NCI-H524 treated with DMSO at 0.1 percent for 48 hours (cell line): ENCODE measurements around the gene IDI2.
A peak's percentile ranks its signal among the peaks of the same experiment; 100 is the strongest.

Experiments
- DNase-seq: peaks from one replicate; lab custom pipeline; 2025; lab: John Stamatoyannopoulos, UW

The IDI2 gene

DNA sequence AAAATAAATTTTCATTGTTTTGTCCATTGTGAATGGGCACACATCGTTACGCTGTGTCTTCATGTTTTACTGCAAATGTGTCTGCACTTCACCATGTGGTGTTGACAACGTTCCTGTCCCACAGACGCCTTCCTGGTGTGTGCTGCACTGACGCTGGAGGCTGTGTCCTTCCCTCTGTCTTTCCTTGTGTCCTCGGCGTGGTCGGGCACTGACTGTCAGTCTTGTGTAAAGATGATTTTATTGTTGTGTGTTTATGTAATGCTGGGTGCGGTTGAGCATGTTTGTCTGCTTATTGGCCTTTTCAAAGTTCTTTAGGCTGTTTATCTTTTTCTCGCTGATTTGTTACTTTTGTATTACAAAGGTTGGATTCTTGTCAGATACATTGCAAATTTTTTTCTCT lies 18.1 kb downstream of the IDI2 start:
- no peak for DNase-seq

DNA sequence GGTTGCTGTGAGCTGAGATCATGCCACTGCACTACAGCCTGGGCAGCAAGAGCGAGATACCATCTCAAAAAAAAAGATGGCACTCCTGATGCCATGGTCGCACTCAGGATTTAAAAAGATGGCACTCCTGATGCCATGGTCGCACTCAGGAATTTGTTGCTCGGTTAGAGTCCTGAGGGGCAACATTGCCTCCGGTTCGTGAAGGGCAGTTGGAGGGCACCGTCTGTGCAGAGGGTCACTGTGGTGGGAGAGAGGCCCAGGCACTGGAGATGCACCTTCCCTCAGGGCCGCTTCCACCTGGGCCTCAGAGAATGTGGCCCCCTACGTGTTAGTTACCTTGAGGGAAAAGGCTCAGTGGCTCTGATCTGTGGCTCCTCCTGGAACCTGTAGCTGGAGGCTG lies 19.1 kb downstream of the IDI2 start:
- DNase-seq = no peak

DNA sequence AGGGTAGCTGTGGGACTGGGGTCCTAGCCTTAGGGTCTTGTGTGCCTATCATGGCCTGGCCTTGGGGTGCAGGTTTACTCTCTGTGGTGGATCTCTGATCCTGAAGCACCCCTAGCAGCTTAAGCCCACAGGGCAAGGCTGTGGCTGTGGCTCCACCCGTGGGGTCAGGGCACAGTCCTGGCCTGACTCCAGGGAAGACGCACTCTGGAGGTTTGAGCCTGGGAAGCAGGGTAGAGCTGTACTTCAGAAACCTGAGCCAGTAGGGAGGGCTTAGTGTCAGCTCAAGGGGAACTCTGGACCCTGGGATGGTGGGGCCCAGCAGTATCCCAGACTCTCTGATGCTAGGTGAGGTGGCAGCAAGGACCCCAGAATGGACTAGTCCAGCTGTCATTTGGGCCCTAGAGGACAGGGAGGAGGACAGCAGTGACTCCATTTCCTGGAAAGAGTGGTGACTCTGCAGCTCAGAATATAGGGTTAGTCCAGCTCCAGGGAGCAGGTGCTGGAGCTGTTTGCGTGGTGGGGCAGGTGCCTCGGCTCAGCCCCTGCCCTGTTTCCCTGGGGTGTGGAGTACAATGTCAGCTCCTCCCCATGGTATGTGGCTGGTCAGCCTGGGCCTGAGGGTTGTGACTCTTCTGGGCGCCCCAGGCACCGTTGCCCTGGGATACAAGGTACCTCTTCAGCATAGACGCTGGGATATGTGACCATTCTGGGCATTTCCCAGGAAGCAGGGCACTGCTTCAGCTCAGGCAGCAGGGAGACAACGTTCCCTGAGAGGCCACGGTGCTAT lies 21.6 kb downstream of the IDI2 start:
- no peak for DNase-seq

DNA sequence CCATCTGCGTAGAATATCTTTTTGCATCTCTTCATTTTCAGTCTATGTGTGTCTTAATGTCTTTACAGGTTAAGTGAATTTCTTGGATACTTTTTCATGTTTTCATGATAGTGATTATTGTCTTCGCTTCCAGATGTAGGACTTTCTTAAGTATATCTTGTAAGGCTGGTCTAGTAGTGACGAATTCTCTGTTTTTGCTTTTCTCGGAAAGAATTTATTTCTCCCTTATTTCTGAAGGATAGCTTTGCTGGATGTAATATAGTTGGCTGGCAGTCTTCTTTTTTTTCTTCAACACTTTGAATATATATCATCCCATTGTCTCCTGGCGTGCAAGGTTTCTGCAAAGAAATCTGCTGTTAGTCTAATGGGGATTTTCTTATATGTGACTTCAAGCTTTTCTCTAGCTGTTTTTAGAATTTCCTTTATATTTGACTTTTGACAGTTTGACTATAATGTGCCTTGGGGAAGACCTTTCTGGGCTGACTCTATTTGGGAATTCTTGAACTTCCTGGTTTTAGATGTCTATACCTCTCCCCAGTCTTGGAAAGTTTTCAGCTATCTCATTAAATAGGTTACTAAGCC lies 23.1 kb downstream of the IDI2 start:
- no peak for DNase-seq

DNA sequence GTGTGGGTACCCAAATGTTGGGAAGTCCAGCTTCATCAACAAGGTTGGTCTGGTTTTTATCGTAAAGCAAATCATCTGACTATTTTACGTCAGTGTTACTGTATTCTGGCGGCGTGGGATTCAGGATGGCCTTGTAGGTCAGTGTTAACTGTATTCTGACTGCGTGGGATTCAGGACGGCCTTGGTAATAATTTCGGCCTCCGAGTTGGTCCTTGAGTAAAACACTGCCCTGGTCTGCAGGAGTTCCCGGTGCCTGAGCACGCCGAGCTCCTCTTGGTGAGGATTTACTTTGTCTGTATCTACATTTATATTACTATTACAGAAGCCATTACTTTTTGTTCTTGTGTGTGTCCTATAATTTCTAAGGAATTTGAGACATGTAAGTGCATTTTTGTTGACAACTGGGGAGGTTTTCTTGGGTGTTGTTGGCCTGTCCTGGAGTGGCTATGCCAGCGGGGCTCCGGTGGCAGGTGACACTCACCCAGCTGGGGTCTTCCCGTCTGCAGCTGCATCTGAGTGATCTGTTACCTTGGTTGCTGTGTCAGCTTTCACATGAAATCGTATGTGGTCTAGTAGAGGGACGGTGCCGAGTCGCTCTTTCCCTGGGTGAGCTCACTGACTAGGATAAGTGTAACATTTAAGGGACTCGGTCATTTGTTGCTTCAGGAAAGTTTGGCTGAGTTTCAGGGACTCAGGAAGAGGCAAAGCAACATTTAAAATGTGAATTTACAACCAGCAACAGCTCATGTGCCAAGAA lies 28.2 kb downstream of the IDI2 start:
- DNase-seq = no peak

DNA sequence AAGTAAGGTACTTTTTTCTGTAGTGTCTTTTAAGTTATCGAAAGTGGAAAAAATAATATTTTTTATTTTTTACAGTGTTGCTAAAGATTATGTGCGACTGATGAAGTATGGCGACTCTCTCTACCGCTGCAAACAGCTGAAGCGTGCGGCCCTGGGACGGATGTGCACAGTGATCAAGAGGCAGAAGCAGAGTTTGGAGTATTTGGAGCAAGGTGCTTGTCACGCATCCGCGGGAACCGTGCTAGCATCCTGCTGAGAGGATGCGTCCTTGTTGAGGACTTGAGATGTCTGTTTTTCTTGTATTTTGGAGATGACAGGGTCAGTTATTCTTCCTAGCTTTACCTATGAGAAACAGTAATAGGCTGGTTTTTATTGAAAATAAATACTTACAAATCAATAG lies 29.6 kb downstream of the IDI2 start:
- DNase-seq = no peak

DNA sequence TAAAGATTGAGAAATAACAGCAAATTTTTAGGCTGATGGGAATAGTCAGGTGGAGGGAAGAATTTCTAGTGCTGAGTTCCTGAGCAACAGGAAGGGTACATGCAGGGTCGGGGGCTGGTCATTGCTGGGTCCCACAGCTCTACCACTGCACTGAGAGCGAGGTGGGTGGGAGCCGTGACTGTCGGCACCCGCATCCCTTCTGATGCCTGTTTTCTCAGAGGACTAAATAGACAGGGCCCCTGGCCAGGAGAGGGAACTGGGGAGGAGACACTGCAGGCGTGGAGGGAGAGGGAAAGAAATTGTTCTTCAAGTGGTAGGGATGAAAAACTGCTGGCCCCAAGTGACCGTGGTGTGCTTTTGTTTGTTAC lies 30.1 kb downstream of the IDI2 start:
- no peak for DNase-seq

DNA sequence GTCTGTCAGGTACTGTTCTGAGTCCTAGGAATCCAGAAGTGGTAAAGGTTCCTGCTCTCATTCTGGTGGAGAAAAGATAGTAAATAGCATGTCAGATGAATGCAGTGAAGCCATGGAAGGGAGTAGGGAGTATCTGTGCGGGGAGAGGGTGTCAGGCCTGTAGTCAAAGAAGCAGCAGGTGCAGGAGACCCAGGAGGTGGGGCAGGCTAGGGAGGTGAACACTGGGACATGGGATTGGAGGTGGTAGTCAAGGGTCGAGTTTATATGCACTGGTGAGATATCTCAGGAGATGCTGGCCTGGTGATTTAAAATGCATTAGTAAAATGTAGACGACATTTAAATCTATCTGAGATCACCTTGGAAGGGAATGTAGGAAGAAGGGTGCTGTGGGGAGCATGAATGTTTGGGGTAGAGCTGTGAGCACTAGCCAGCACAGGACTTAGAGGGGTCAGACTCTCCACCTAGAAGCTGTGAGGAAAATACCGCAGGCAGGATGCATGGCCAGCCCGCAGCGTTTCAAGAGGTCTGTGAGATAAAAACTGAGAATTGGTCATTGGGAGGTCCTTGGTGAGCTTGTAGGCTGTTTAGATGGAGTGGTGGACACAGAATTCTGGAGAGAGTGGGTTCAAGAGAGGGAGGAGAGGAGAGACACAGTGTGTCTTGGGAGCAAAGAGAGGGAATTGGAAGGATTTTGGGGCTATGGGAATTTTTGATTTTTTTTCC lies 30.7 kb downstream of the IDI2 start:
- no peak for DNase-seq

DNA sequence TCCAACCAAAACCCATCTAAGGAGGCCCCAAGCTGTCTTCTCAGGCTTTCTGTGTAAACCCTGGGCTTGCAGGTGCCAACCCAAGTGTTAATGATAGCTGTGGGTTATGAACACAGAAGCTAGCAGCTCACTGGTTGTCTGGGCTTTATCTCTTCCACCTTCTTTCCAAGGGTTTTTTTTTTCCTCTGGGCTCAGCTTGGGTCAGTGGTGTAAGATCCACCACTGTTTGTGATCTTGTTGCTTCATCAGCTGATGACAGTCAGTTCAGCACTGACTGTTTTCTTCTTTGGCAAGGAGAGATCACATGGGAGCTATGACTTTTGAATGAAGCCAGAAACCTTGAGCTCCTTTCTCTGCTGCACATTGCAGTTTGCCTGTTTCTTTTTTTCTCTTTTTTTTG lies 32.8 kb downstream of the IDI2 start:
- no peak for DNase-seq

DNA sequence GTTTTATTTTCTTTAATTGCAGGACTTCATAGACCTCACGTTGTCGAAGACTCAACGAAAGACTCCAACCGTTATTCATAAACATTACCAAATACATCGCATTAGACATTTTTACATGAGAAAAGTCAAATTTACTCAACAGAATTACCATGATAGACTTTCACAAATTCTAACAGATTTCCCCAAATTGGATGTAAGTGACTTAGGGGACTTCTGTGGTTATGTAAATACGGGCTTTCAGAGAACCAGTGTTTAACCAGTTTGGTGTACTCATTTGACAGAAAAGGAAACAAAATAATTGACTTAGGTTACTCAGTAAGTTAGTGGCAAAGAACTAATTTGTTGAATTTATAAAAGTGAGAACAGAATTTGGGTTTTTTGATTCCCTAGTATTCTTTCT lies 33.2 kb downstream of the IDI2 start:
- DNase-seq = no peak

DNA sequence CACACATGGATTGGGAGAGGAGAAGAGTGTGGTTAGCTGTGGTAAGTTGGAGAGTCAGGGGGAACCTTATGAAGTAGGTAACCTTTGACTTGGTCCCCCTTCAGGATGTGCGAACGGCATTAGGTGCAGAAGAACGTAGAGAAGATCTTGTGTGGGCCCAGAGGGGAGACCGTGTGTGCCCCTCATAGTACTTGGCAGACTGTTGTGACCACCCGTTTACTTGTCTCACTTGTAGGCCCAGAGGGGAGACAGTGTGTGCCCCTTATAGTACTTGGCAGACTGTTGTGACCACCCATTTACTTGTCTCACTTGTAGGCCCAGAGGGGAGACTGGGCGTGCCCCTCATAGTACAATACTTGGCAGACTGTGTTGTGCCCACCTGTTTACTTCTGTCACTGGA lies 34.9 kb downstream of the IDI2 start:
- DNase-seq = no peak

DNA sequence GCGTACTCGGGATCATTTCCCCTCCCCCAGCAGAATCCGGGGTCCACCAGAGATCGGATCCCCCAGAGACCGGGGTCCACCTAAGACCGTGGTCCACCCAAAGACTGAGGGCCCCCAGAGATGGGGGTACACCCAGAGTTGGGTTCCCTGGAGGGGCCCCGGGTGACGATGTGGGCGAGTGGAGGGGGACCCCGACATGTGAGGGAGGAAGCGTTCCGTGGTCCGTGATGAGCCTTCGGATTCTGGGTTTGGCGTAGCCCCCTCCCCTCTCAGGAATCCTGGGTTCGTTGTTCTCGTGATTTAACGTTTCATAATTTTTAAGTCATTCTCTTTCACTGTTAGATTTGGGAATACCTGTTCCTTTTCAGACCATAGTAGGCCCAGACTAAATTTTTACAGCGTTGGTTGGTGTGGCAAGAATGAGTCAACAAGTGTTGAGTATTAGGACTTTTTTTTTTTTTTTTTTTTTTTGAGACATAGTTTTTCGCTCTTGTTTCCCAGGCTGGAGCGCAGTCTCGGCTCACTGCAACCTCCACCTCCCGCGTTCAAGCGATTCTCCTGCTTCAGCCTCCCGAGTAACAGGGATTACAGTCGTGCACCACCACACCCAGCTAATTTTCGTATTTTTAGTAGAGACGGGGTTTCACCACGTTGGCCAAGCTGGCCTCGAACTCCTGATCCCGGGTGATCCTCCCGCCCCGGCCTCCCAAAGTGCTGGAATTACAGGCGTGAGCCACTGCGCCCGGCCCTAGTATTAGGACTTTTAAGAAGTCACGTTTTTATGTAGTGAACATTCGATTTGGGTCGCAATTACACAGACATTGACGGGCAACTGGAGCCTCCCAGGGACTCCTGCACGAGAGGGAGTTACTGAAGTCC lies 36.8 kb downstream of the IDI2 start:
- DNase-seq = no peak

DNA sequence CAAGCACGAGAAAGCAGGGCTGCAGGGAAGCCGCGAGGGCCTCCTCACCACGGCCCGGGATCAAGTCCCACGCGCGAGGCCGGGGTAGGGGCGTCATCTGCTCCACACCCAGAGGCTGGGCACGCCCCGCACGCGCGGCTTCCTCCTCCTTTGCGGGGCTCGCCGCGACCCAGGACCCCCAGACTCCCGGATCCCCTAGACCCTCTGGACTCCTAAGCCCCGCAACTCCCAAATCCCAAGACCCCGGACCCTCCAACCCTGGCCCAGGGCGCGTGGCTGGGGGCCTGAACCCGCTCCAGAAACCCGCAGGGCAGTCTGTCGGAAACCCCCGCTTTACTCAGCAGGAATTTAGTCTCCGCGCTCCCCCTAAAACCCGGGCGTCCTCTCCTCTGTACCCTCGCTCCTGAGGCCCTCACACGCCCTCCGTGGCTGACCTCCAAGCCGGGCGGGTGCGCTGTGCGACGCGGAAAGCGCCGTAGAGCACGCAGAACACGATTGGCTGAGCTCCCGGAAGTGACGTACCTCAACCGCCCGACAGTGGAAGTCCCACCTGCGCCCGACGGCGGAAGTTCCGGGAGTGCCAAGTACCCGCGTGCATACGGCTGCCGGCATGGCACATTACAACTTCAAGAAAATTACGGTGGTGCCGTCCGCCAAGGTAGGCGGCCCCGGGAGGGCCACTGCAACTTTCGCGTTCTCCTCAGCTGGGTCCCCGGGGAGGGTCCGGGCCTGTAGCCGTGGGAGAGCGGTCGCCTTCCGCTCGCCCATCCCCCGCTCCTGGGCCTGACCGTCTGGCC lies 37.6 kb downstream of the IDI2 start, which contains the start of gene GTPBP4:
Gene GTPBP4 (plus strand): TSS at position 565 of the 797 bp plus-strand sequence. CDS start 46 bp downstream, at position 611.
- peak; percentile 6 for DNase-seq

DNA sequence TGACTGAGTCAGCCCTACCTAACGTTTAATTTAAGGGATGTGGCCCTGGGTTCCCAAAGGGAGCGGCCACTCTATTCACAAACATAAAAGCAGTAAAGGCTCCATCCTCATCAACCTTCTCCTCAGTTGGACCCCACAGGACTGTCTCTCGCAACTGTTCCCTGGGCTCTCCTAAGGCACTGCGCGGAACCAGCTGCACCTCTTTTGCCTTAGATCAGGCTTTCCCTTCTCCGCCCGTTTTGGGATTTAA lies 38.1 kb downstream of the IDI2 start:
- no peak for DNase-seq

DNA sequence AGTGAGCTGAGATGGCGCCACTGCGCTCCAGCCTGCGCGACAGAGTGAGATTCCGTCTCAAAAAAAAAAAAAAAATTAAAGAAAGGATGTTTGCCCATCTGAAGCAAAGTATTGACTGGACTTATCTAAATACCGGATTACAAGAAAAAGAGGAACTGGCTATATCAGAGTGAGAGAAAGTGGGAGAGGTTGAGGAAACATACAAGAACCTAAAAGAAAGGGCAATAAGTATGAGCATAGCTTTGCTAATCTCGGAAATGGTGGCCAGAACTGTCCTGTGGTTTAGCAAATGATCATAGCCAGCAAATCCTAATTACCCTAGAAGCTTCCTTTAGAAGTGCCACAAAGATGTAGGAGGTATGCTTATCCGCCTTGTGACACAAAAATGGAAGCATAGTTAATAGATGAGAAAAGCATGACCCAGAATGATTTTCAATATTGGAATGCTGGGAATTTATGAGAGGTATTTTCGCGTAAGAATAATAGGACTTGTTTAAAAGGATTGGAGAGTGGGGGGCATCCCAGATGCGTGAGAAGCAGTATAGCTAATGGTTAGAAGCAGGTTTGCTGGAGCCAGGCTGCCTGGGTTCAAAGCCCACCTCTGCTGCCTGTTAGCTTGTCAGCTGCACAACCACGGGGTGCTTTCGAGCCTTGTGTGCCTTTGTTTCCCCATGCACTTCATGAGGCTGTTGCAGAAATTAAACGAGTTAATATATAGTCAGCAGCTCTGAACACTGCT lies 38.6 kb downstream of the IDI2 start:
- DNase-seq = no peak

DNA sequence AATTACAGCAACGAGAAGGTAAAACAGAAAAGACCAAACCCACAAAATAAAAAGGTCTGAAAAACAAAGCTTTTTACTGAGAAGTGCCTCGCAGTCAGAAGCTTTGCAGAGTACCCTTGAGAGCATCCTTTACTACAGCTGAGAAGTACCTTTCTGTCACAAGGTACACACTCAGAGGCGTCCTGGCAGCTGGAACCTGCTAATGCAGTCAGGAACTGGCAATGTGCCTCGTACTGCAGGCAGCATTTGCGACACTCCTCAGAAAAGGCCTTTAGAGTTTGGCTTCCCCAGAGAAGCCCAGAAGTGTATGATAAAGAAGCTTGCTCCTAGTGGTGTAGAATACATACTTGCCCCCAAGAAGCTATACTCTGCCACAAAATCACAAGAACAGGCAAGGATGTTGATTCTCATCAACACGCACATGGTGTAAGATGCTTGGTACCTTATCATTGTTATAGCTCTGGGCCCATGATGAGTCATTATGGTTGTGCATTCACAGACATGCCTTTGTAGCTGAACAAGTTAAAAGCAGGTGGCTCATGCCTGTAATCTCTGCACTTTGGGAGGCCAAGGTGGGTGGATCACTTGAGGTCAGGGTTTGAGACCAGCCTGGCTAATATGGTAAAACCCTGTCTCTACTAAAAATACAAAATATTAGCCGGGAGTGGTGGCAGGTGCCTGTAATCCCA lies 39.4 kb downstream of the IDI2 start:
- DNase-seq = no peak

DNA sequence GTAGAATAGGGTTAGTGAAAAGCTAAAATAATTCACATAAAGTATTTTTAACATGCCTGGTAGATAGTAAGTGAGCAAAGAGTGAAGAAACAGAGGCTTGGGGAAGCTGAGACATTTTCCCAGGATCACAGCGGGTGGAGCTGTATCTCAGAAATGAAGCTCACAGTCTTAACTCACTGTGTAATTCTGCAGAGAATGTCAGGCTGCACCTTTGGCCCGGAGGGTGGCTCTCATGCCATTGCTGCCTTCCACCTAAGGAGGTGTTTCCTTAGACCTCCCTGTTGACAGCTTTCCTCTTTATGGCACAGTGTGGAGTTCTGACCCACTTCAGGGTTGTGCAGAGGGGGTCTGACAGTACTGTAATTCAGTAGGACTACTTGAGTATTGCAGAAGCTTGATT lies 40.3 kb downstream of the IDI2 start:
- DNase-seq = no peak

DNA sequence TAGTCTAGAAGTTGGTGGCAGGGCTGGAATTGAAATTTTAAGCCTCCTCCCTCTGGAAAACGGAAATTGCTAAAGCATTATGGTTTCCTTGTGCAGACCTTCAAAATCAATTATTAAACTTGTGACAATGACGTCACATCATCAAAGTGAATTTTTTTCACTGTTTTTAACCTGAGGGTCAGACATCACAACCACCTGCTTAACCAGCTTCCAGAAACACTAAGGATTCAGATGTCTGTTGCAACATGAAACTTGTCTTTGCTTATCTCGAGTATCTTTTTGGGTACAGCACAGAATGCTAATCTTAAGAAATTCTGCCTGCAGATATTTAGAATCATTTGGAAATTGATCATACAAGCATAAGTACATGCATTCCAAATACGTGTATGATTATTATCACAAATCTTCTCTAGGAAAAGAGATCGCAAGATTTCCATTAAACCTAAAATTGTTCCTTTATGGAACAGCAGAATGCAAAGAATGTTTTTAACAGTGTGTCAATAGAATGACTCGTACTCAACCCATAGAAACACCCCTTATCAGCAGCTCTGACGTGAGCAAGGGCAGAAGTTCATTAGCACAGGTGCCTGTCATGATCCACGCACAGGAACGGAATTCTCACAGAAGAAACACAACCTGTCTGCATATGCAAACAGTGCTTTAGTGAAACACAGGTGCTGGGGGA lies 41.5 kb downstream of the IDI2 start:
- DNase-seq = no peak

DNA sequence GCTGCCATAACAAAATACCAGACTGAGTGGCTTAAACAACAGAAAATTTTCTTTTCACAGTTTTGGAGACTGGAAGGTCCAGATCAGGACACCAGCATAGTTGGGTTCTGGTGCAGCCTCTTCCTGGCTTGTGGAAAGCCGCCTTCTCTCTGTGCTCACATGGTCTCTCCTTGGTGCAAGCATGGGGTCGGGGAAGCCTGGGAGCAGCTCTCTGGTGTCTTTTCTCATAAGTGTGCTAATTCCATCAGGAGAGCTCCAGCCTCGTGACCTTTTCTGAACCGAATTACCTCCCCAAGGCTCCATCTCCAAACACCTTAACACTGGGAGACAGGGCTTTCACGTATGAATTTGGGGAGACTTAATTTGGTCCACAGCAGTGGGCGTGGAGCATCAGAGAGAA lies 42.3 kb downstream of the IDI2 start:
- no peak for DNase-seq
